IMR-90 (cell line): ENCODE data around the gene PDE4A. TPM values are rescaled to one million over a fixed set of nuclear protein-coding genes. Genes with fewer than 3 reads are reported as not detected.

ENCODE experiments used
- ATAC-seq: fragments of 200-7000 bp; cut with Tn5 transposase; 2 replicates; pipeline ENCODE4 v1.9.1; 2020; ENCODE audit warnings: low read depth, mild to moderate bottlenecking, moderate library complexity
- BruUV-seq: library from RNA; stranded (reverse); fragments of 400-500 nt; replicated peaks from 2 replicates; lab custom pipeline; 2021; lab: Mats Ljungman, UMichigan
- CTCF ChIA-PET: fragments of 300-600 bp; formaldehyde crosslinking; extraction: SDS; loops from one replicate; lab custom pipeline; 2021; ENCODE audit warnings: antibody characterized with exemption; lab: Yijun Ruan, JAX
- POLR2A ChIA-PET: fragments of 300-600 bp; sonication (Branson Sonifier 250); formaldehyde crosslinking; loops from one replicate; lab custom pipeline; 2022; ENCODE audit warnings: antibody characterized with exemption; ENCODE audit not compliant: unreplicated experiment; lab: Charles Lee
- DNase-seq: peaks from one replicate; pipeline ENCODE4 v3.0.0; 2013
- H2AFZ ChIP-seq: replicated peaks from 2 replicates; pipeline ENCODE3; 2013; ENCODE audit warnings: low read length, mild to moderate bottlenecking; ENCODE audit not compliant: poor library complexity
- H2AK5ac ChIP-seq: 2 replicates; pipeline ENCODE4 v1.6.1; 2013; ENCODE audit warnings: low read depth, low read length, inconsistent platforms
- H2AK9ac ChIP-seq: replicated peaks from 2 replicates; pipeline ENCODE3; 2013; ENCODE audit warnings: mild to moderate bottlenecking, low read depth, low read length, moderate library complexity; ENCODE audit not compliant: poor library complexity
- H2BK120ac ChIP-seq: 2 replicates; pipeline ENCODE4 v1.6.1; 2013; ENCODE audit warnings: low read depth, low read length, inconsistent platforms
- H2BK15ac ChIP-seq: 3 replicates; pipeline ENCODE4 v1.6.1; 2013; ENCODE audit warnings: low read depth, low read length, inconsistent platforms
- H2BK20ac ChIP-seq: 2 replicates; pipeline ENCODE4 v1.6.1; 2013; ENCODE audit warnings: low read depth, mild to moderate bottlenecking, inconsistent platforms, low read length, moderate library complexity
- H2BK5ac ChIP-seq: 2 replicates; pipeline ENCODE4 v1.6.1; 2013; ENCODE audit warnings: mild to moderate bottlenecking, low read depth, low read length, inconsistent platforms; ENCODE audit not compliant: poor library complexity, severe bottlenecking
- H3K14ac ChIP-seq: replicated peaks from 2 replicates; pipeline ENCODE4 v1.6.1; 2013; ENCODE audit warnings: low read depth, low read length, inconsistent platforms
- H3K18ac ChIP-seq: 2 replicates; pipeline ENCODE4 v1.6.1; 2013; ENCODE audit warnings: low read depth, low read length, control low read depth
- H3K23ac ChIP-seq: 2 replicates; pipeline ENCODE4 v1.6.1; 2013; ENCODE audit warnings: low read depth, low read length, inconsistent platforms
- H3K27ac ChIP-seq: 2 replicates; pipeline ENCODE4 v1.5.1; 2013; ENCODE audit warnings: mild to moderate bottlenecking, control low read depth, low read length; ENCODE audit not compliant: insufficient read depth
- H3K27me3 ChIP-seq: 2 replicates; pipeline ENCODE4 v1.6.1; 2013; ENCODE audit warnings: low read length; ENCODE audit not compliant: control insufficient read depth, insufficient read depth
- H3K36me3 ChIP-seq: 2 replicates; pipeline ENCODE4 v1.6.1; 2013; ENCODE audit warnings: low read length, mixed read lengths; ENCODE audit not compliant: control insufficient read depth, insufficient read depth
- H3K4ac ChIP-seq: 2 replicates; pipeline ENCODE4 v1.6.1; 2013; ENCODE audit warnings: low read depth, low read length, inconsistent platforms
- H3K4me1 ChIP-seq: 2 replicates; pipeline ENCODE4 v1.6.1; 2013; ENCODE audit warnings: low read length, mixed read lengths; ENCODE audit not compliant: control insufficient read depth, insufficient read depth
- H3K4me2 ChIP-seq: 2 replicates; pipeline ENCODE4 v1.6.1; 2013; ENCODE audit warnings: low read depth, mild to moderate bottlenecking, control low read depth, low read length, moderate library complexity
- H3K4me3 ChIP-seq: 2 replicates; pipeline ENCODE4 v1.5.1; 2013; ENCODE audit warnings: low read depth, mild to moderate bottlenecking, control low read depth, low read length, moderate library complexity; ENCODE audit not compliant: insufficient read depth
- H3K56ac ChIP-seq: 2 replicates; pipeline ENCODE4 v1.6.1; 2013; ENCODE audit warnings: low read length, inconsistent platforms; ENCODE audit not compliant: insufficient read depth; ENCODE audit errors: extremely low read depth
- H3K79me1 ChIP-seq, 2 experiments: 2 replicates each; pipeline ENCODE4 v1.6.1; 2013; ENCODE audit warnings: low read length in 2 of 2, inconsistent platforms in 1 of 2, low read depth in 1 of 2
- H3K9ac ChIP-seq: 2 replicates; pipeline ENCODE4 v1.6.1; 2013; ENCODE audit warnings: low read depth, low read length, control low read depth
- H3K9me1 ChIP-seq: 2 replicates; pipeline ENCODE4 v1.6.1; 2013; ENCODE audit warnings: low read length, inconsistent platforms; ENCODE audit not compliant: insufficient read depth
- H3K9me3 ChIP-seq: 2 replicates; pipeline ENCODE4 v1.6.1; 2013; ENCODE audit warnings: low read length; ENCODE audit not compliant: control insufficient read depth, insufficient read depth
- H4K20me1 ChIP-seq: 2 replicates; pipeline ENCODE4 v1.6.1; 2013; ENCODE audit warnings: low read length, inconsistent platforms; ENCODE audit not compliant: insufficient read depth
- H4K5ac ChIP-seq: 2 replicates; pipeline ENCODE4 v1.6.1; 2013; ENCODE audit warnings: mild to moderate bottlenecking, low read depth, low read length, control low read depth
- H4K8ac ChIP-seq, 2 experiments: 2 replicates each; pipeline ENCODE4 v1.6.1; 2013; ENCODE audit warnings: low read depth in 2 of 2, low read length in 2 of 2, control low read depth in 1 of 2, inconsistent platforms in 1 of 2
- H4K91ac ChIP-seq: 2 replicates; pipeline ENCODE4 v1.6.1; 2013; ENCODE audit warnings: low read depth, low read length, inconsistent platforms; ENCODE audit not compliant: insufficient read depth
- CEBPB ChIP-seq: IDR thresholded peaks from 2 replicates; pipeline ENCODE4 v1.6.1; 2012; ENCODE audit warnings: low read depth, low read length, improper control_type of control experiment
- MAFK ChIP-seq: IDR thresholded peaks from 2 replicates; pipeline ENCODE4 v1.6.1; 2012; ENCODE audit warnings: low read depth, low read length, improper control_type of control experiment
- RCOR1 ChIP-seq: IDR thresholded peaks from 2 replicates; pipeline ENCODE4 v1.6.1; 2012; ENCODE audit warnings: mild to moderate bottlenecking, low read length, improper control_type of control experiment; ENCODE audit not compliant: insufficient replicate concordance
- WGBS, 2 experiments: methylation state at CpG; one replicate each; pipeline versions ENCODE4 v1.1.5 to v1.1.7; 2013; ENCODE audit warnings: missing lambda C conversion rate in 2 of 2; ENCODE audit not compliant: insufficient read length in 1 of 2; ENCODE audit errors: extremely low coverage in 2 of 2; 5-methylcytosine and 5-hydroxymethylcytosine counted together
- dilution Hi-C: fragments of 300-500 bp; cut with HindIII; formaldehyde crosslinking; loops from one replicate; pipeline ENCODE4 v1.14.3; 2018; ENCODE audit warnings: low sequenced_read_pairs; ENCODE audit not compliant: unreplicated experiment
- in situ Hi-C: fragments of 300-500 bp; cut with MboI; formaldehyde crosslinking; loops from 3 replicates; pipeline ENCODE4 v1.14.3; 2019; ENCODE audit warnings: low sequenced_read_pairs, inconsistent platforms, mixed read lengths
- intact Hi-C: fragments of 100-400 bp; cut with micrococcal nuclease; formaldehyde crosslinking; loops from 2 replicates; pipeline ENCODE4 v1.10.0; 2022
- polyA plus RNA-seq, 3 experiments: library from polyadenylated mRNA; depleted of rRNA; stranded (reverse); fragments of >200 nt; gene quantifications; 2 replicates each; pipeline ENCODE4 v1.2.3, GENCODE V29; 2012; ENCODE audit warnings: low replicate concordance in 1 of 3
- total RNA-seq: library from RNA; depleted of rRNA; stranded (reverse); fragments of >200 nt; gene quantifications from 2 replicates; pipeline ENCODE4 v1.2.3, GENCODE V29; 2012
- TF ChIP-seq, protein P1 (sequence below): fragments of 150-350 bp; IDR thresholded peaks from 2 replicates; pipeline ENCODE4 v1.6.1; 2016; ENCODE audit warnings: low read depth, mild to moderate bottlenecking, low read length, moderate library complexity, borderline replicate concordance

The PDE4A gene
- total and polyA plus RNA-seq, 2 of the 4 experiments (the other 2 are of a cell fraction): 1.8 to 7.0 TPM

DNA sequence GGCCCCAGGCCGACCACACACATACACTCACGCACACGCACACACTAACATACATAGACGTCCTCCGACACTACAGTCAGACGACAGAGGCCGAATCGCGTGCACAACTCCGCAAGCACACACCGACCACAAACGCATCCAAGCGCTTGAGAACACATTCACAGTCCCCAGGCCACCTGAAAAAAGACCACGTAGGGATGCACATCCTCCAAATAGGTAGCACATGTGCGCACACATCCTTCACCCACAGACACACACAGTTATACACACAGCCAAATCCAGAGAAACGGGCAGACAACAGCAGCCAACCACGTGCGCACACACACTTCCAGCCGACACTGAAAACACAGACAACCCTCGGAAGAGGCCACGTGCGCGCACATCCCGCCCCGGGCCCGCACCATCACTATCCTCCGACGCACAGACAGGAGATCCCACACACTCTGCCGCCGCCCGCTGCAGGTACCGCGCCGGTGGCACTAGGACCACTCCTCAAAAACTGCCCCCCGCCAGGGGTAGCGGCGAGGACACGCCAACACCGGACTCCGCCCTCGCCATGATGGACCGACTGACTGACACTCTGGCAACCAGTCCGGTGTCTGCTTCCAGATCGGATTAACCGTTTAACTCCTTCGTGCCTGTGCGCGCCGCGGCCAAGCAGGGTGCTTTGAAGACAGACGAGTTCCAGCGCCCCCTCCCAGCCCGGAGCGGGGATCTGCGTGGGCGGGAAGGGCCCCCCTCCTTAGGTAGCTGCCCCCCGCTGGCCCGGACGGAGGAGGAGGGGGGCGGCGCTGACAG is 493 bp upstream of the PDE4A start (continued):
- TF ChIP-seq MAFK (no peak), RCOR1 (no peak)

DNA sequence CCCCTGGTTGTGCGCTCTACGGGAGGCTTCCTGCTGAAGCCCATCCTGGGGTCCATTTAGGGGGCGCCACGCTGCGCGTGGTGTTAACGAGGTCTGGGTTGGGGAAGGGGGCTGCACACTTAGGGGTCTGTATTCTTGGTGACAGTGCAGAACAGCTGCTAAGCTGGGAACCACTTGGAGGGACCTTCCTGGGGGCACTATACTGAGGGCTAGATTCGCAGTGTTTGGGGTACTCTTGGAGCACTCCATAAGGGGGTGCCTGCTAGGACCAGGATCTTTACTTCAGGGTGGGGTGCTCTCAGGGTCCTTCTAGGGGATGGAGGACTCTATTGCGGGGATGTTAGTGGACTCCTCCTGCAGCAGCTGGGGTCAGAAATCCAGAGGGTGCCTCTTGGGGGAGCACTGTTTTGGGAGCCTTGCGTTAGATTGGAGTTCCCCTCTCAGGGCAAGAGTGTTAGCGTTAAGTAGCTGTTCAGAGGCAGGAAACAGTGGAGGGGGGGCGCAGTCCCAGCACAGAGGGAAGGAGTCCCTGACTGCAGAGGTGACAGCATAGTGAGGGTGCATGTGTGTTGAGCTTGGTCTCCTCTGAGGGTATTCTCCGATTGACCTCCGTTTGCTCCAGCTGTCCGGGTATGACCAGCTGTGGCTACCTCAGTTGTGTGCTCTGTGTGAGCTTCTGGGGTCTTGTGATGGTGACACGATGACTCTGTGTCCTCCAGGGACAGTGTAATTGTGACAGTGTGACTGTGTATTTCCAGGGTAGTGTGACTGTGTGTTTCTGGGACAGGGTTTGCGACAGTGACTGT is 1.1 kb downstream of the PDE4A start:
- Histone ChIP-seq H3K56ac (no peak overlapping the region), H3K9ac (no peak overlapping the region), H3K36me3 (no peaks in the 10 kb centered on the region), H2AK9ac (peak overlapping the region; percentile 59), H3K4me3 (no peak overlapping the region), H3K27me3 (peaks cover 49% of the 10 kb centered on the region), H3K4me1 (peaks cover 13% of the 10 kb centered on the region), H2AK5ac (peak overlapping the region; percentile 65; the same call in 1 of the 2 replicates), H3K79me1 (no peaks in the 10 kb centered on the region; a peak in 1 of 4 replicates), H4K8ac (no peak overlapping the region), H3K18ac (no peak overlapping the region), H3K9me3 (no peaks in the 10 kb centered on the region), H4K5ac (no peak overlapping the region), H2BK120ac (no peak overlapping the region), H2BK15ac (no peak overlapping the region), H3K9me1 (no peaks in the 10 kb centered on the region), H3K4ac (no peak overlapping the region), H4K91ac (no peak overlapping the region), H3K23ac (peak overlapping the region; percentile 45; the same call in 1 of the 2 replicates), H2AFZ (peak overlapping the region; percentile 27), H2BK5ac (no peak overlapping the region), H3K27ac (no peak overlapping the region), H3K14ac (no peak overlapping the region), H3K4me2 (no peak overlapping the region), H2BK20ac (no peak overlapping the region), H4K20me1 (peaks cover 31% of the 10 kb centered on the region)
- ATAC-seq (no peak), DNase-seq (no peak)
- no TSS peak for BruUV-seq
- intact Hi-C loops (no loop called here), in situ Hi-C loops (no loop called here), dilution Hi-C loops (no loop called here)
- CTCF ChIA-PET: interaction anchor here (0.6 to 1.0 kb wide), 4 partner anchors 9 to 138 kb away, joined by 3 to 4 read pairs (median 3); partner anchors contain the start of gene CDC37
- POLR2A ChIA-PET: no interaction called here
- no peak for TF ChIP-seq MAFK
- TF ChIP-seq, protein P1, sequence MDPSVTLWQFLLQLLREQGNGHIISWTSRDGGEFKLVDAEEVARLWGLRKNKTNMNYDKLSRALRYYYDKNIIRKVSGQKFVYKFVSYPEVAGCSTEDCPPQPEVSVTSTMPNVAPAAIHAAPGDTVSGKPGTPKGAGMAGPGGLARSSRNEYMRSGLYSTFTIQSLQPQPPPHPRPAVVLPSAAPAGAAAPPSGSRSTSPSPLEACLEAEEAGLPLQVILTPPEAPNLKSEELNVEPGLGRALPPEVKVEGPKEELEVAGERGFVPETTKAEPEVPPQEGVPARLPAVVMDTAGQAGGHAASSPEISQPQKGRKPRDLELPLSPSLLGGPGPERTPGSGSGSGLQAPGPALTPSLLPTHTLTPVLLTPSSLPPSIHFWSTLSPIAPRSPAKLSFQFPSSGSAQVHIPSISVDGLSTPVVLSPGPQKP: no peak
- TF ChIP-seq CEBPB: no peak
- no peak for TF ChIP-seq RCOR1
- WGBS, 2 experiments: 43% methylated on average over 3 of the region's 17 CpGs; no CpG with 5 or more reads in 1 of the 2 experiments
